HG02981 (cell line): ENCODE results near the gene GPR35.
A peak's percentile ranks its signal among the peaks of the same experiment; 100 is the strongest.

Source experiments
- ATAC-seq: cut with Tn5 transposase; IDR thresholded peaks from one replicate; pipeline ENCODE4 v1.9.1; 2021; ENCODE audit warnings: mild to moderate bottlenecking, moderate library complexity; ENCODE audit not compliant: unreplicated experiment

The GPR35 gene, protein sequence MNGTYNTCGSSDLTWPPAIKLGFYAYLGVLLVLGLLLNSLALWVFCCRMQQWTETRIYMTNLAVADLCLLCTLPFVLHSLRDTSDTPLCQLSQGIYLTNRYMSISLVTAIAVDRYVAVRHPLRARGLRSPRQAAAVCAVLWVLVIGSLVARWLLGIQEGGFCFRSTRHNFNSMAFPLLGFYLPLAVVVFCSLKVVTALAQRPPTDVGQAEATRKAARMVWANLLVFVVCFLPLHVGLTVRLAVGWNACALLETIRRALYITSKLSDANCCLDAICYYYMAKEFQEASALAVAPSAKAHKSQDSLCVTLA

GRCh38 chr2:240624950-240625621 lies at the start of gene GPR35:
Gene GPR35 (plus strand): TSS chr2:240625480. CDS start chr2:240629953, 4,473 bp downstream.
- no peak for ATAC-seq

- ATAC-seq = no peak
Measured at GRCh38 chr2:240576036-240576435, 49.2 kb upstream of the GPR35 start.

DNA sequence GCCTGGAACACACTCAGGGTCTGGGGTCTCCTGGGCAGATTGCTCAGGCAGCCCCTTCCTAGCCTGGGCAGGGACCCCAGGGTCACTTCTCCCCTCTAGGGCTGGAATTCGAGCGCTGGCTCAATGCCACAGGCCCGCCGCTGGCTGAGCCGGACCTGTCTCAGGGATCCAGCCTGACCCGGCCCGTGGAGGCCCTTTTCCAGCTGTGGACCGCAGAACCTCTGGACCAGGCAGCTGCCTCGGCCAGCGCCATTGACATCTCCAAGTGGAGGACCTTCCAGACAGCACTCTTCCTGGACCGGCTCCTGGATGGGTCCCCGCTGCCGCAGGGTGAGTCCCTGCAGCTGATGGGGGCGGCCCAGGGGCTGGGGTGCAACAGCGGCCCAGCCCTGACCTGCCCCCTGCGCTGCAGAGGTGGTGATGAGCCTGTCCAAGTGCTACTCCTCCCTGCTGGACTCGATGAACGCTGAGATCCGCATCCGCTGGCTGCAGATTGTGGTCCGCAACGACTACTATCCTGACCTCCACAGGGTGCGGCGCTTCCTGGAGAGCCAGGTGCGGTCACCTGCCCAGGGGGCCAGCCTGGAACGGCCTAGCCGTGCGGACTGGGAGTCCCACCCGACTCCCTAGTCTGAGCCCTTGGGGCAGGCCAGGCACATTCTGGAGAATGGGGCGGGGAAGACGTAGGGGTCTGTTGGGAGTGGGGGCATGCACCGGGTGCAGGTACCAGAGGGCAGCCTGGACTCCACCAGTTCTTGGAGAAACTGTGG lies 48.7 kb upstream of the GPR35 start:
- ATAC-seq = no peak

GRCh38 chr2:240577281-240578109 lies 47.8 kb upstream of the GPR35 start:
- no peak for ATAC-seq

DNA sequence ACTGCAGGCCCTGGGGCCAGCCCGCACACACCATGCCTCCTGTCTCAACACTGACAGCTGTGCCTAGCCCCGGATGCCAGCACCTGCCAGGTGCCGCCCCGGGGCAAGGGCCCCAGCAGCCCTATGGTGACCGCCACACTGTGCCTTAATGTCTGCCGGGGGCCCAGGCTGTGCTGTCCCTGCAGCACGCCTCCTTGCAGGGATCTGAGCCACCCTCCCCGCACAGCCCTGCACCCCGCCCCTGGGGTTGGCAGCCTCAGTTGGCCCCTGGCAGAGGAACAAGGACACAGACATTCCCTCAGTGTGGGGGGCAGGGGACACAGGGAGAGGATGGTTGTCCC lies 47.2 kb upstream of the GPR35 start:
- no peak for ATAC-seq

GRCh38 chr2:240578488-240578887 lies 46.8 kb upstream of the GPR35 start:
- no peak for ATAC-seq

- no peak for ATAC-seq
Measured at GRCh38 chr2:240579071-240579762, 46.1 kb upstream of the GPR35 start.

GRCh38 chr2:240579771-240580614 lies 45.3 kb upstream of the GPR35 start:
- ATAC-seq = no peak

- ATAC-seq = no peak
Measured at GRCh38 chr2:240581811-240582210, 43.5 kb upstream of the GPR35 start.

- no peak for ATAC-seq
Measured at GRCh38 chr2:240582781-240583180, 42.5 kb upstream of the GPR35 start.

DNA sequence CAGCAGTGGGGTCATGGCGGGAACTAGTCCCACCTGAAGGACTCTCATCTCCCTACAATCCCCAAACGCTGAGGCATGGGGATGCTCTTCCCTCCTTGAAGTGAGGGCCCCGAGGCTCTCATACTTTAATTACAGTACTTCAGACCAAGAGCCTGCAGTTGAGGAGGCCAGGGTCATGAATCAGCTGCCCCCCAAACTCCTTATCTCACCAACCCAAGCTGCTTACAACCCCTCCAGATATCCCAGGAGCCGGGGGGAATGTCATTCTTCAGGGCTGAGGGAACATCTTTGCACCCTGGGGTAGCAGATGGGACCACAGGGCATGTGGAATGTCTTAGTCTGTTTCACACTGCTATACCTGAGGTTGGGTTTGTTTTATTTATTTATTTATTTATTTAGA lies 41.5 kb upstream of the GPR35 start:
- ATAC-seq = no peak

GRCh38 chr2:240584486-240585031 lies 40.7 kb upstream of the GPR35 start:
- peak; percentile 65 for ATAC-seq

- ATAC-seq = peak; percentile 21
Measured at GRCh38 chr2:240585101-240585500, 40.2 kb upstream of the GPR35 start.

GRCh38 chr2:240585681-240586197 lies 39.5 kb upstream of the GPR35 start:
- no peak for ATAC-seq

DNA sequence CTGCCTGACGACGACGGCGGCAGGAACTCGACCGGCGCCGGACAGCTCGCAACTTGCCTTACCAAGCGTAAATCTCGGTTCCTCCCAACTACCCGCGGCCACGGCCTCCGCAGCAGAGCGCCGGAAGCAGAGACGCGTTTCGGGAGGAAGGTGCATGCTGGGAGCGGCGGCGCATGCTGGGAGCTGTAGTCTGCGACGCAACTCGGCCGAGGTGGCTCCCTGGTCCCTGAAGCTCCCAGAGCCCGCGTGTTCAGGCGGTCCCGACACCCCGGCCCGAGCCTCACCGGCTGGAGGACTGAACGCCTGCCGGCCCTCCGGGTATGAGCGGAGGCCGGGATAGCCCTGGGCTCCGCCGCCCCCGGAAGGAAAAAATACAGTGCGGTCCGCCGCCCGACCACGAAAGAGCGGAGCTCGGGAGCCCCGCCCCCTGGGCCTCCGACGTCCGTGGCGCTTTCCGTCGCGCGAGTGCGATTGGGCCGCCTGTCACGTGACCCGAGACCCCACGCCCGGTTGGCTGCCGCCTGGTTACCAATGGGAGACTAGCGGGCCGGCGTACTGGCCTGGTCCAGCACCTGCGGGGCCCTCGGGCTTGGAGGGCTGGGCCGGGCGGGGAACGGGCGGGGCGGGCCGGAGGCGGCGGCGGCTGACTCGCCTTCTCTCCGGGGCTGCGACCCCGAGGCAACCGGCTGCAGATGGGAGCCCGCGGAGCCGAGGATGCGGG lies 38.9 kb upstream of the GPR35 start, which contains the start of gene CAPN10:
Gene CAPN10 (plus strand): TSS at position 537 of the 721 bp plus-strand sequence. CDS start 178 bp downstream, at position 715.
- peak; percentile 53 for ATAC-seq

DNA sequence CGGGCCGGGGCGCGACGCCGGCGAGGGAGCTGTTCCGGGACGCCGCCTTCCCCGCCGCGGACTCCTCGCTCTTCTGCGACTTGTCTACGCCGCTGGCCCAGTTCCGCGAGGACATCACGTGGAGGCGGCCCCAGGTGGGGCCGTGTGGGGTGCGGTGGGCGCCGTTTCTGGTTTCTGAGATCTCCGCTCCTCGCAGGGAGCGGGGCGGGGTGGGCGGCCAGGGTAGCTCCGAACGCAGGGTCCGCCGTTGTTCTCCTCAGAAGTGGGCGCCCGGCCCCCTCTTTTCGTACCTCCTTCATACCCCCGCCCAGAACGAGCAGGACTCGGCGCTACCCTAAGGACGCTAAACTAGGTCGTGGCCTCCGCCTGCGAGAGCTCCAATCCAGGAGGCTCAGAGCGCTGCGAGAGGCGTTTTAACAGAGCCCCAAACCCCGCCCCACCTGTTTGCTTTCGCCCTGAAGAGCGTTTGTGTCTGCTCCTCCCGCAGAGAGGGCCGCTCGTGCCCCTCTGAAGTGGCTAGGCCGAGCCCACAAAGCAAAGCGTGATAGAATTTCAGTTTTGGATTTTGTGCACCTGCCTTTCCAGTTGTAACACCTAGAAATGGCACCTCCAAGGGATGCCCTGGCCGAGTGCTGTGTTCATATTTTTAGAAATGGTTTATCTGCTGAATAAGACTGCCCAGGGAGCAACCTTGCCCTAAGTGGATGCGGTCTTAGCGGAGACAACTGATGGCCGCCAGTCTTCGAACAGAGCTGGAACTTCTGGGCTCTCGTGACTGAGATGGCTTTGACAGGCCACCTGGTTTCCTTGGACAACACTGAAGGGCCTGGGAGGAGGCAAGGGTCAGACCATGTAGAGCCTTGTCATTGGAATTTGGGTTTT lies 38.1 kb upstream of the GPR35 start:
- ATAC-seq = peak; percentile 1

DNA sequence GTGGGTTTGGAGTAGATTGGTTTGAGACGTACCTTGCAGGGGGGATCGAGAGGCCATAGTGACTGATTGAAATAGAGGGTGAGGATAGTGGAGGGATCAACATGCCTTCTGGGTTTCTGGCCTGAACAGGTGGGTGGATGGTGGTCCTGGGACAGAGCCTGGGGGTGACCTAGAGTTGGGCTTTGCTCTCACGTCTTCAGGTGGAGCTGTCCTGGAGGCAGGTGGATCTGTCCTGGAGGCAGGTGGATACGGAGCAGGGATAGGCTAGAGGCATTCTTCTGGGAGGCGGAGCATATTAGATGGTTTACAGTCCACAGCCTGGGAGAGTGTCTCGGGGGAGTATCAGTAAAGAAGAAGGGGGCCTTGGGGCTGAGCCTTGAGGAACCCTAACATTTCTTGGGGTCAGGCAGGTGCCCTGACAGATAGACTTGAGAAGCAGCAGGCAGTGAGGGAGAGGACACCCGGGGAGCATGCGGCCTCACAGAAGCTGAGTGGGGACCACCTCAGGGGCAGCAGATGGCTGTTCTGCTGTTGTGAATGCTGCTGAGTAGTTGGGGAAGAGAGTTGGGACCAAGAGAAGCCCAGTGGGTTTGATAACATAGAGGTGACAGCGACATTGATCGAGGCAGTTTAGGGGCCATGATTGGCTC lies 37.1 kb upstream of the GPR35 start:
- ATAC-seq = no peak
